ENCODE measurements around the gene CCDC43.

The CCDC43 gene

GRCh38 chr17:44633998-44634397 is 55.6 kb downstream of the CCDC43 start:
- DNase-seq (ENCODE audit: extremely low read depth, low read depth): no peak
- TF ChIP-seq CTCF (IDR thresholded peaks at IDR 0.05; ENCODE audit: low read depth, low read length): no peak

GRCh38 chr17:44630703-44631102 is 58.9 kb downstream of the CCDC43 start:
- TF ChIP-seq CTCF (IDR thresholded peaks at IDR 0.05; ENCODE audit: low read depth, low read length): no peak
- no peak for DNase-seq (ENCODE audit: extremely low read depth, low read depth)

GRCh38 chr17:44629314-44629713 is 60.3 kb downstream of the CCDC43 start:
- no peak for DNase-seq (ENCODE audit: extremely low read depth, low read depth)
- TF ChIP-seq CTCF (IDR thresholded peaks at IDR 0.05; ENCODE audit: low read depth, low read length): no peak

- DNase-seq (ENCODE audit: extremely low read depth, low read depth): no peak
- no peak; the same call in 1 of the 2 replicates for TF ChIP-seq CTCF (IDR thresholded peaks at IDR 0.05; ENCODE audit: low read depth, low read length)
Measured at GRCh38 chr17:44628243-44629188, 61.1 kb downstream of the CCDC43 start.

- DNase-seq (ENCODE audit: extremely low read depth, low read depth): no peak
- no peak for TF ChIP-seq CTCF (IDR thresholded peaks at IDR 0.05; ENCODE audit: low read depth, low read length)
Measured at GRCh38 chr17:44627513-44628242, 61.9 kb downstream of the CCDC43 start.
